IMR-90 (cell line): Measurements from ENCODE around the gene TEFM. TPM values are rescaled to one million over a fixed set of nuclear protein-coding genes. Genes with fewer than 3 reads are reported as not detected.

ENCODE experiments used
- ATAC-seq: fragments of 200-7000 bp; cut with Tn5 transposase; 2 replicates; pipeline ENCODE4 v1.9.1; 2020; ENCODE audit warnings: low read depth, mild to moderate bottlenecking, moderate library complexity
- BruUV-seq: library from RNA; stranded (reverse); fragments of 400-500 nt; replicated peaks from 2 replicates; lab custom pipeline; 2021; lab: Mats Ljungman, UMichigan
- CTCF ChIA-PET: fragments of 300-600 bp; formaldehyde crosslinking; extraction: SDS; loops from one replicate; lab custom pipeline; 2021; ENCODE audit warnings: antibody characterized with exemption; lab: Yijun Ruan, JAX
- POLR2A ChIA-PET: fragments of 300-600 bp; sonication (Branson Sonifier 250); formaldehyde crosslinking; loops from one replicate; lab custom pipeline; 2022; ENCODE audit warnings: antibody characterized with exemption; ENCODE audit not compliant: unreplicated experiment; lab: Charles Lee
- DNase-seq: peaks from one replicate; pipeline ENCODE4 v3.0.0; 2013
- H2AFZ ChIP-seq: replicated peaks from 2 replicates; pipeline ENCODE3; 2013; ENCODE audit warnings: low read length, mild to moderate bottlenecking; ENCODE audit not compliant: poor library complexity
- H2AK5ac ChIP-seq: 2 replicates; pipeline ENCODE4 v1.6.1; 2013; ENCODE audit warnings: low read depth, low read length, inconsistent platforms
- H2AK9ac ChIP-seq: replicated peaks from 2 replicates; pipeline ENCODE3; 2013; ENCODE audit warnings: mild to moderate bottlenecking, low read depth, low read length, moderate library complexity; ENCODE audit not compliant: poor library complexity
- H2BK120ac ChIP-seq: 2 replicates; pipeline ENCODE4 v1.6.1; 2013; ENCODE audit warnings: low read depth, low read length, inconsistent platforms
- H2BK15ac ChIP-seq: 3 replicates; pipeline ENCODE4 v1.6.1; 2013; ENCODE audit warnings: low read depth, low read length, inconsistent platforms
- H2BK20ac ChIP-seq: 2 replicates; pipeline ENCODE4 v1.6.1; 2013; ENCODE audit warnings: low read depth, mild to moderate bottlenecking, inconsistent platforms, low read length, moderate library complexity
- H2BK5ac ChIP-seq: 2 replicates; pipeline ENCODE4 v1.6.1; 2013; ENCODE audit warnings: mild to moderate bottlenecking, low read depth, low read length, inconsistent platforms; ENCODE audit not compliant: poor library complexity, severe bottlenecking
- H3K14ac ChIP-seq: replicated peaks from 2 replicates; pipeline ENCODE4 v1.6.1; 2013; ENCODE audit warnings: low read depth, low read length, inconsistent platforms
- H3K18ac ChIP-seq: 2 replicates; pipeline ENCODE4 v1.6.1; 2013; ENCODE audit warnings: low read depth, low read length, control low read depth
- H3K23ac ChIP-seq: 2 replicates; pipeline ENCODE4 v1.6.1; 2013; ENCODE audit warnings: low read depth, low read length, inconsistent platforms
- H3K27ac ChIP-seq: 2 replicates; pipeline ENCODE4 v1.5.1; 2013; ENCODE audit warnings: mild to moderate bottlenecking, control low read depth, low read length; ENCODE audit not compliant: insufficient read depth
- H3K27me3 ChIP-seq: 2 replicates; pipeline ENCODE4 v1.6.1; 2013; ENCODE audit warnings: low read length; ENCODE audit not compliant: control insufficient read depth, insufficient read depth
- H3K36me3 ChIP-seq: 2 replicates; pipeline ENCODE4 v1.6.1; 2013; ENCODE audit warnings: low read length, mixed read lengths; ENCODE audit not compliant: control insufficient read depth, insufficient read depth
- H3K4ac ChIP-seq: 2 replicates; pipeline ENCODE4 v1.6.1; 2013; ENCODE audit warnings: low read depth, low read length, inconsistent platforms
- H3K4me1 ChIP-seq: 2 replicates; pipeline ENCODE4 v1.6.1; 2013; ENCODE audit warnings: low read length, mixed read lengths; ENCODE audit not compliant: control insufficient read depth, insufficient read depth
- H3K4me2 ChIP-seq: 2 replicates; pipeline ENCODE4 v1.6.1; 2013; ENCODE audit warnings: low read depth, mild to moderate bottlenecking, control low read depth, low read length, moderate library complexity
- H3K4me3 ChIP-seq: 2 replicates; pipeline ENCODE4 v1.5.1; 2013; ENCODE audit warnings: low read depth, mild to moderate bottlenecking, control low read depth, low read length, moderate library complexity; ENCODE audit not compliant: insufficient read depth
- H3K56ac ChIP-seq: 2 replicates; pipeline ENCODE4 v1.6.1; 2013; ENCODE audit warnings: low read length, inconsistent platforms; ENCODE audit not compliant: insufficient read depth; ENCODE audit errors: extremely low read depth
- H3K79me1 ChIP-seq, 2 experiments: 2 replicates each; pipeline ENCODE4 v1.6.1; 2013; ENCODE audit warnings: low read length in 2 of 2, inconsistent platforms in 1 of 2, low read depth in 1 of 2
- H3K9ac ChIP-seq: 2 replicates; pipeline ENCODE4 v1.6.1; 2013; ENCODE audit warnings: low read depth, low read length, control low read depth
- H3K9me1 ChIP-seq: 2 replicates; pipeline ENCODE4 v1.6.1; 2013; ENCODE audit warnings: low read length, inconsistent platforms; ENCODE audit not compliant: insufficient read depth
- H3K9me3 ChIP-seq: 2 replicates; pipeline ENCODE4 v1.6.1; 2013; ENCODE audit warnings: low read length; ENCODE audit not compliant: control insufficient read depth, insufficient read depth
- H4K20me1 ChIP-seq: 2 replicates; pipeline ENCODE4 v1.6.1; 2013; ENCODE audit warnings: low read length, inconsistent platforms; ENCODE audit not compliant: insufficient read depth
- H4K5ac ChIP-seq: 2 replicates; pipeline ENCODE4 v1.6.1; 2013; ENCODE audit warnings: mild to moderate bottlenecking, low read depth, low read length, control low read depth
- H4K8ac ChIP-seq, 2 experiments: 2 replicates each; pipeline ENCODE4 v1.6.1; 2013; ENCODE audit warnings: low read depth in 2 of 2, low read length in 2 of 2, control low read depth in 1 of 2, inconsistent platforms in 1 of 2
- H4K91ac ChIP-seq: 2 replicates; pipeline ENCODE4 v1.6.1; 2013; ENCODE audit warnings: low read depth, low read length, inconsistent platforms; ENCODE audit not compliant: insufficient read depth
- BHLHE40 ChIP-seq: fragments of 150-350 bp; IDR thresholded peaks from 2 replicates; pipeline ENCODE4 v1.6.1; 2016; ENCODE audit warnings: mild to moderate bottlenecking, low read depth, low read length
- CEBPB ChIP-seq: IDR thresholded peaks from 2 replicates; pipeline ENCODE4 v1.6.1; 2012; ENCODE audit warnings: low read depth, low read length, improper control_type of control experiment
- CHD1 ChIP-seq: IDR thresholded peaks from 2 replicates; pipeline ENCODE4 v1.6.1; 2012; ENCODE audit warnings: low read depth, low read length, improper control_type of control experiment
- CTCF ChIP-seq: conservative IDR thresholded peaks from 2 replicates; pipeline ENCODE4 v1.5.1; 2012; ENCODE audit warnings: mild to moderate bottlenecking, low read depth, low read length, improper control_type of control experiment
- ELK1 ChIP-seq: fragments of 150-350 bp; IDR thresholded peaks from 2 replicates; pipeline ENCODE4 v1.6.1; 2016; ENCODE audit warnings: low read depth, mild to moderate bottlenecking, low read length, moderate library complexity, borderline replicate concordance
- FOS ChIP-seq: fragments of 150-350 bp; IDR thresholded peaks from 2 replicates; pipeline ENCODE4 v1.6.1; 2016; ENCODE audit warnings: low read depth, low read length
- MAZ ChIP-seq: IDR thresholded peaks from 2 replicates; pipeline ENCODE4 v1.6.1; 2012; ENCODE audit warnings: low read depth, mild to moderate bottlenecking, low read length, improper control_type of control experiment, moderate library complexity, borderline replicate concordance
- RFX5 ChIP-seq: IDR thresholded peaks from 2 replicates; pipeline ENCODE4 v1.8.0; 2012; ENCODE audit warnings: low read depth, mild to moderate bottlenecking, low read length, moderate library complexity
- SMC3 ChIP-seq: fragments of 150-350 bp; IDR thresholded peaks from 2 replicates; pipeline ENCODE4 v1.6.1; 2016; ENCODE audit warnings: low read depth, mild to moderate bottlenecking, antibody characterized with exemption, low read length, moderate library complexity
- USF2 ChIP-seq: fragments of 150-350 bp; IDR thresholded peaks from 2 replicates; pipeline ENCODE4 v1.6.1; 2017; ENCODE audit warnings: mild to moderate bottlenecking, antibody characterized with exemption, low read length, low read depth
- WGBS, 2 experiments: methylation state at CpG; one replicate each; pipeline versions ENCODE4 v1.1.5 to v1.1.7; 2013; ENCODE audit warnings: missing lambda C conversion rate in 2 of 2; ENCODE audit not compliant: insufficient read length in 1 of 2; ENCODE audit errors: extremely low coverage in 2 of 2; 5-methylcytosine and 5-hydroxymethylcytosine counted together
- dilution Hi-C: fragments of 300-500 bp; cut with HindIII; formaldehyde crosslinking; loops from one replicate; pipeline ENCODE4 v1.14.3; 2018; ENCODE audit warnings: low sequenced_read_pairs; ENCODE audit not compliant: unreplicated experiment
- in situ Hi-C: fragments of 300-500 bp; cut with MboI; formaldehyde crosslinking; loops from 3 replicates; pipeline ENCODE4 v1.14.3; 2019; ENCODE audit warnings: low sequenced_read_pairs, inconsistent platforms, mixed read lengths
- intact Hi-C: fragments of 100-400 bp; cut with micrococcal nuclease; formaldehyde crosslinking; loops from 2 replicates; pipeline ENCODE4 v1.10.0; 2022
- polyA plus RNA-seq, 3 experiments: library from polyadenylated mRNA; depleted of rRNA; stranded (reverse); fragments of >200 nt; gene quantifications; 2 replicates each; pipeline ENCODE4 v1.2.3, GENCODE V29; 2012; ENCODE audit warnings: low replicate concordance in 1 of 3
- total RNA-seq: library from RNA; depleted of rRNA; stranded (reverse); fragments of >200 nt; gene quantifications from 2 replicates; pipeline ENCODE4 v1.2.3, GENCODE V29; 2012

The TEFM gene
- total and polyA plus RNA-seq, 2 of the 4 experiments (the other 2 are of a cell fraction), result 7.9 to 13.8 TPM

- H2AK5ac ChIP-seq, result no peak overlapping the region
- no peak overlapping the region for H3K23ac ChIP-seq
- H2AK9ac ChIP-seq, result no peak overlapping the region
- ATAC-seq (no peak), DNase-seq (peak; percentile 1)
- H3K9me1 ChIP-seq, result no peaks in the 10 kb centered on the region
- in situ Hi-C loops (no loop called here), intact Hi-C loops (no loop called here), dilution Hi-C loops (no loop called here)
- no peak overlapping the region for H4K8ac ChIP-seq
- no TSS peak for BruUV-seq
- H3K27me3 ChIP-seq, result no peaks in the 10 kb centered on the region
- H3K9me3 ChIP-seq, result no peaks in the 10 kb centered on the region
- no peak overlapping the region for H2BK15ac ChIP-seq
- no peak overlapping the region for H2AFZ ChIP-seq
- no peaks in the 10 kb centered on the region for H3K4me1 ChIP-seq
- no peak overlapping the region for H2BK20ac ChIP-seq
- H3K27ac ChIP-seq, result no peak overlapping the region
- no peak overlapping the region for H3K4me2 ChIP-seq
- H3K56ac ChIP-seq, result no peak overlapping the region
- H4K91ac ChIP-seq, result no peak overlapping the region
- ChIA-PET CTCF (no interaction called here), POLR2A (interaction anchor here (0.6 kb wide), 1 partner anchor 18 kb away, joined by 3 read pairs; no protein-coding TSS in a partner anchor)
- peaks cover 4% of the 10 kb centered on the region; the same call in 1 of the 2 replicates for H3K36me3 ChIP-seq
- H3K9ac ChIP-seq, result no peak overlapping the region
- H3K18ac ChIP-seq, result no peak overlapping the region
- no peak overlapping the region for H3K4ac ChIP-seq
- H3K79me1 ChIP-seq, result no peaks in the 10 kb centered on the region; a peak in 1 of 4 replicates
- H4K20me1 ChIP-seq, result no peaks in the 10 kb centered on the region
- H2BK120ac ChIP-seq, result no peak overlapping the region
- no peak overlapping the region for H2BK5ac ChIP-seq
- no peak overlapping the region for H4K5ac ChIP-seq
- no CpG with 5 or more reads among the region's 9 CpGs for WGBS, 2 experiments
- TF ChIP-seq SMC3 (no peak), ELK1 (no peak), FOS (no peak), USF2 (no peak), CEBPB (no peak), MAZ (no peak), CTCF (no peak), RFX5 (no peak), BHLHE40 (no peak), CHD1 (no peak)
- H3K4me3 ChIP-seq, result no peak overlapping the region
- H3K14ac ChIP-seq, result no peak overlapping the region
Measured at GRCh38 chr17:30858556-30859250, 47.3 kb downstream of the TEFM start.
